ENCODE data around the gene KBTBD13. TPM values are rescaled to one million over a fixed set of nuclear protein-coding genes. Genes with fewer than 3 reads are reported as not detected.

Gene KBTBD13
- total and polyA plus RNA-seq, 4 donors: 0.04 to 0.23 (median 0.18) TPM

GRCh38 chr15:65048241-65048640 is 28.3 kb upstream of the KBTBD13 start:
- no peak for ATAC-seq (ENCODE audit: insufficient read depth, low FRiP score)
- H3K27me3 ChIP-seq (ENCODE audit: control insufficient read depth in 3 of 3, insufficient read depth in 3 of 3, low read length in 2 of 3): no peaks in the 10 kb centered on the region
- peaks cover 5 to 33% (median 9%) of the 10 kb centered on the region in 5 donors for H3K4me1 ChIP-seq (ENCODE audit: control insufficient read depth in 5 of 5, insufficient read depth in 5 of 5, low read length in 5 of 5)
- no peak overlapping the region for H3K27ac ChIP-seq (ENCODE audit: low read depth in 1 of 2, low read length in 1 of 2)
- peak in 2 of 3 donors; percentile 89 to 93 for DNase-seq
- WGBS, 2 donors: 68 to 83% methylated on average over 2 of the region's 2 CpGs
- no peak overlapping the region for H3K9ac ChIP-seq (ENCODE audit: insufficient read depth in 1 of 2, low read length in 2 of 2)
- H3K4me3 ChIP-seq: no peak overlapping the region
- H3K36me3 ChIP-seq (ENCODE audit: control insufficient read depth in 4 of 4, insufficient read depth in 4 of 4, low read length in 4 of 4): peaks cover 0 to 24% (median 6%) of the 10 kb centered on the region in 4 donors
- no peaks in the 10 kb centered on the region for H3K9me3 ChIP-seq (ENCODE audit: control insufficient read depth in 4 of 4, insufficient read depth in 3 of 4, low read length in 3 of 4)
- no peak for TF ChIP-seq CTCF (IDR thresholded peaks at IDR 0.05; ENCODE audit: control extremely low read depth, extremely low read depth)

DNA sequence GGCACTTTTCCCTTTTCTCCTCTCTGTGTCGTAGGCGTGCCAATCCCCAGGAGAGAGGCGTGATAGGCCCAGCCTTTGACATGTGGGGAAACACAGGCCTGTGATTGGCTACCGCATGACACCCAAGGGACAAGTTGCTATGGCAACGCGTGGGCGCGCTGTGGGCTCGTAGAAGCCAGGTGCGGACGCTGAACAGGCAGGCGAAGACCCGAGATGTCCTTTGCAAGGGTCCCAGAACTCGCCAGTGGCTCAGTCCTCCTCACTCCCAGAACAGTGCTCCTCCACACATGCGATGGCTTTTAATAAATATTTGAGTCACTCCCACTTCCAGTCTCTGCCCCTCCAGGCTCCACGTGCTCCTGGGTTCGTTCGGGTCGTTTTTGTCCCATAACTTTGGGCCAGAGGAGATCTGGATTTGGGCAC is 27.1 kb upstream of the KBTBD13 start:
- no peak overlapping the region for H3K9ac ChIP-seq (ENCODE audit: insufficient read depth in 1 of 2, low read length in 2 of 2)
- H3K4me3 ChIP-seq: no peak overlapping the region
- H3K27ac ChIP-seq (ENCODE audit: low read depth in 1 of 2, low read length in 1 of 2): no peak overlapping the region
- peak; percentile 67 for ATAC-seq (ENCODE audit: insufficient read depth, low FRiP score)
- H3K36me3 ChIP-seq (ENCODE audit: control insufficient read depth in 4 of 4, insufficient read depth in 4 of 4, low read length in 4 of 4): peaks cover 0 to 31% (median 11%) of the 10 kb centered on the region in 4 donors
- WGBS, 2 donors: 4 to 9% methylated on average over 19 of the region's 19 CpGs
- DNase-seq: peak; percentile 83 to 85 (median 83)
- H3K9me3 ChIP-seq (ENCODE audit: control insufficient read depth in 4 of 4, insufficient read depth in 3 of 4, low read length in 3 of 4): no peaks in the 10 kb centered on the region
- H3K27me3 ChIP-seq (ENCODE audit: control insufficient read depth in 3 of 3, insufficient read depth in 3 of 3, low read length in 2 of 3): no peaks in the 10 kb centered on the region
- H3K4me1 ChIP-seq (ENCODE audit: control insufficient read depth in 5 of 5, insufficient read depth in 5 of 5, low read length in 5 of 5): peaks cover 5 to 39% (median 9%) of the 10 kb centered on the region in 5 donors
- no peak for TF ChIP-seq CTCF (IDR thresholded peaks at IDR 0.05; ENCODE audit: control extremely low read depth, extremely low read depth)

DNA sequence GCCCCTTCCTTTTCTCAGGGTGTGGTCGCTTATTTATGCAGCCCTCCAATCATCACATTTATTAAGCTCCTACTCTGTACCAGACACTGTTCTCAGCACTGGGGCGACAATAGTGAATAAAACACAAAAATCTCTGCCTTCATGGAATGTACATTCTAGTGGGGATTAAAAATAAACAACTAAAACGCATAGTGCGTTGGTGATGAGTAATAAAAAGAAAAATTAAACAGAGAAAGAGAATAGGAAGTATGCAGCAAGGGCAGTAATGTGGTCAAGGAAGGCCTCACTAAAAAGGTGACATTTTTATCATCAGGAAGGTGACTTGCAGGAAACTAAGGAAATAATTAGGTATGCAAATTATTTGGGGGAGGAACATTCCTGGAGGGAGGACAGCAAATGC is 26.3 kb upstream of the KBTBD13 start:
- TF ChIP-seq CTCF (IDR thresholded peaks at IDR 0.05; ENCODE audit: control extremely low read depth, extremely low read depth): no peak
- DNase-seq: no peak
- Histone ChIP-seq H3K27me3 (ENCODE audit: control insufficient read depth in 3 of 3, insufficient read depth in 3 of 3, low read length in 2 of 3) (no peaks in the 10 kb centered on the region), H3K4me1 (ENCODE audit: control insufficient read depth in 5 of 5, insufficient read depth in 5 of 5, low read length in 5 of 5) (peaks cover 3 to 41% (median 10%) of the 10 kb centered on the region in 5 donors), H3K27ac (ENCODE audit: low read depth in 1 of 2, low read length in 1 of 2) (no peak overlapping the region), H3K4me3 (no peak overlapping the region), H3K9ac (ENCODE audit: insufficient read depth in 1 of 2, low read length in 2 of 2) (no peak overlapping the region), H3K9me3 (ENCODE audit: control insufficient read depth in 4 of 4, insufficient read depth in 3 of 4, low read length in 3 of 4) (no peaks in the 10 kb centered on the region), H3K36me3 (ENCODE audit: control insufficient read depth in 4 of 4, insufficient read depth in 4 of 4, low read length in 4 of 4) (peaks cover 0 to 34% (median 13%) of the 10 kb centered on the region in 4 donors)
- WGBS, 2 donors: 33 to 35% methylated on average over 4 of the region's 4 CpGs
- no peak for ATAC-seq (ENCODE audit: insufficient read depth, low FRiP score)

- no peaks in the 10 kb centered on the region for H3K9me3 ChIP-seq (ENCODE audit: control insufficient read depth in 4 of 4, insufficient read depth in 3 of 4, low read length in 3 of 4)
- WGBS, 2 donors: 85 to 87% methylated on average over 2 of the region's 2 CpGs
- peaks cover 0 to 46% (median 14%) of the 10 kb centered on the region in 5 donors for H3K4me1 ChIP-seq (ENCODE audit: control insufficient read depth in 5 of 5, insufficient read depth in 5 of 5, low read length in 5 of 5)
- H3K36me3 ChIP-seq (ENCODE audit: control insufficient read depth in 4 of 4, insufficient read depth in 4 of 4, low read length in 4 of 4): peaks cover 0 to 44% (median 15%) of the 10 kb centered on the region in 4 donors
- no peak overlapping the region for H3K27ac ChIP-seq (ENCODE audit: low read depth in 1 of 2, low read length in 1 of 2)
- no peak overlapping the region for H3K9ac ChIP-seq (ENCODE audit: insufficient read depth in 1 of 2, low read length in 2 of 2)
- TF ChIP-seq CTCF (IDR thresholded peaks at IDR 0.05; ENCODE audit: control extremely low read depth, extremely low read depth): no peak
- DNase-seq: no peak
- ATAC-seq (ENCODE audit: insufficient read depth, low FRiP score): no peak
- no peak overlapping the region for H3K4me3 ChIP-seq
- no peaks in the 10 kb centered on the region for H3K27me3 ChIP-seq (ENCODE audit: control insufficient read depth in 3 of 3, insufficient read depth in 3 of 3, low read length in 2 of 3)
Measured at GRCh38 chr15:65051266-65051665, 25.3 kb upstream of the KBTBD13 start.

Measured in lung (tissue), 12 donors.